ENCODE results near the gene TRIM4. TPM values are rescaled to one million over a fixed set of nuclear protein-coding genes. Genes with fewer than 3 reads are reported as not detected.

The TRIM4 gene
- total RNA-seq, 2 donors from 2014 or later: 10.5 to 13.2 TPM

GRCh38 chr7:99910976-99911375 lies 8.4 kb downstream of the TRIM4 start:
- no peak overlapping the region for H3K4me3 Mint-ChIP-seq
- TF ChIP-seq, protein P1, sequence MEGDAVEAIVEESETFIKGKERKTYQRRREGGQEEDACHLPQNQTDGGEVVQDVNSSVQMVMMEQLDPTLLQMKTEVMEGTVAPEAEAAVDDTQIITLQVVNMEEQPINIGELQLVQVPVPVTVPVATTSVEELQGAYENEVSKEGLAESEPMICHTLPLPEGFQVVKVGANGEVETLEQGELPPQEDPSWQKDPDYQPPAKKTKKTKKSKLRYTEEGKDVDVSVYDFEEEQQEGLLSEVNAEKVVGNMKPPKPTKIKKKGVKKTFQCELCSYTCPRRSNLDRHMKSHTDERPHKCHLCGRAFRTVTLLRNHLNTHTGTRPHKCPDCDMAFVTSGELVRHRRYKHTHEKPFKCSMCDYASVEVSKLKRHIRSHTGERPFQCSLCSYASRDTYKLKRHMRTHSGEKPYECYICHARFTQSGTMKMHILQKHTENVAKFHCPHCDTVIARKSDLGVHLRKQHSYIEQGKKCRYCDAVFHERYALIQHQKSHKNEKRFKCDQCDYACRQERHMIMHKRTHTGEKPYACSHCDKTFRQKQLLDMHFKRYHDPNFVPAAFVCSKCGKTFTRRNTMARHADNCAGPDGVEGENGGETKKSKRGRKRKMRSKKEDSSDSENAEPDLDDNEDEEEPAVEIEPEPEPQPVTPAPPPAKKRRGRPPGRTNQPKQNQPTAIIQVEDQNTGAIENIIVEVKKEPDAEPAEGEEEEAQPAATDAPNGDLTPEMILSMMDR (conservative IDR thresholded peaks at IDR 0.05): no peak

DNA sequence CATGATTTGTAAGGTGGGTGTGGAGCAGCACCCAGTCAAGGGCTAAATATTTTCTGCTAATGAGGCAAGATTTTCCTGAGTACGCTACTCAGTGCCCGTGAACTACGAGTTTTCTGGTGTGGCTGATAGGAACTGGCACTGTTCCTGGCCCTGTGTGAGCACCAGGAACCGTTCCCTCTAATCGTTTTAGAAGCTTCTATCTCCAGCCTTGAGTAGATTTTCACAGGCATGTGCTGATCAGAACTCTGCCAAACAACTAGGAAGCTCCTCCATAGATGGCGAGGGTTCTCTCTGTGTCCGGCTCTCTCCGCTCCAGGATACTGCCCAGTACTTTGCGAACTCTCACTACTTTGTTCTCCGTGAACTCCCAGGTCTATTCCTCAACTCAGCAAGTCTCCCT lies 17.7 kb downstream of the TRIM4 start:
- WGBS, 2 experiments (ENCODE audit: insufficient coverage in 1 of 2, insufficient read length in 1 of 2): 96% methylated on average over 10 of the region's 10 CpGs
- Histone ChIP-seq H3K27me3 (ENCODE audit: control insufficient read depth, insufficient read depth, low read length, poor library complexity, severe bottlenecking) (no peaks in the 10 kb centered on the region), H3K27ac (ENCODE audit: low read depth, low read length) (no peak overlapping the region), H3K9me3 (ENCODE audit: control insufficient read depth, low read length) (no peaks in the 10 kb centered on the region), H3K4me3 (ENCODE audit: low read length) (no peak overlapping the region), H3K9ac (ENCODE audit: extremely low read depth, low read length, poor library complexity, severe bottlenecking) (no peak overlapping the region), H3K4me1 (ENCODE audit: control insufficient read depth, insufficient read depth, low read length) (no peaks in the 10 kb centered on the region), H3K36me3 (ENCODE audit: control insufficient read depth, insufficient read depth, low read length) (peaks cover 54% of the 10 kb centered on the region)
- no peak overlapping the region for H3K27ac Mint-ChIP-seq
- DNase-seq: no peak
- peaks cover 49% of the 10 kb centered on the region for H3K36me3 Mint-ChIP-seq (ENCODE audit: low read depth)
- no peak overlapping the region for H3K4me3 Mint-ChIP-seq
- H3K4me1 Mint-ChIP-seq: peaks cover under 1% of the 10 kb centered on the region
- H3K27me3 Mint-ChIP-seq (ENCODE audit: insufficient read depth): no peaks in the 10 kb centered on the region
- TF ChIP-seq, protein P1 (conservative IDR thresholded peaks at IDR 0.05): no peak
- H3K9me3 Mint-ChIP-seq: no peaks in the 10 kb centered on the region

More at GRCh38 chr7:99910976-99911375, 8.4 kb downstream of the TRIM4 start:
- Histone ChIP-seq H3K27me3 (ENCODE audit: control insufficient read depth, insufficient read depth, low read length, poor library complexity, severe bottlenecking) (no peaks in the 10 kb centered on the region), H3K4me3 (ENCODE audit: low read length) (no peak overlapping the region), H3K4me1 (ENCODE audit: control insufficient read depth, insufficient read depth, low read length) (no peaks in the 10 kb centered on the region), H3K27ac (ENCODE audit: low read depth, low read length) (no peak overlapping the region), H3K9ac (ENCODE audit: extremely low read depth, low read length, poor library complexity, severe bottlenecking) (no peak overlapping the region), H3K9me3 (ENCODE audit: control insufficient read depth, low read length) (peaks cover 8% of the 10 kb centered on the region), H3K36me3 (ENCODE audit: control insufficient read depth, insufficient read depth, low read length) (peaks cover 33% of the 10 kb centered on the region)
- Mint-ChIP-seq H3K36me3 (ENCODE audit: low read depth) (peaks cover 22% of the 10 kb centered on the region), H3K27me3 (ENCODE audit: insufficient read depth) (no peaks in the 10 kb centered on the region), H3K4me1 (peaks cover 9% of the 10 kb centered on the region), H3K27ac (no peak overlapping the region), H3K9me3 (no peaks in the 10 kb centered on the region)
- WGBS, 2 experiments (ENCODE audit: insufficient coverage in 1 of 2, insufficient read length in 1 of 2): 93 to 100% methylated on average over 1 to 2 of the region's 2 CpGs
- DNase-seq: no peak

DNA sequence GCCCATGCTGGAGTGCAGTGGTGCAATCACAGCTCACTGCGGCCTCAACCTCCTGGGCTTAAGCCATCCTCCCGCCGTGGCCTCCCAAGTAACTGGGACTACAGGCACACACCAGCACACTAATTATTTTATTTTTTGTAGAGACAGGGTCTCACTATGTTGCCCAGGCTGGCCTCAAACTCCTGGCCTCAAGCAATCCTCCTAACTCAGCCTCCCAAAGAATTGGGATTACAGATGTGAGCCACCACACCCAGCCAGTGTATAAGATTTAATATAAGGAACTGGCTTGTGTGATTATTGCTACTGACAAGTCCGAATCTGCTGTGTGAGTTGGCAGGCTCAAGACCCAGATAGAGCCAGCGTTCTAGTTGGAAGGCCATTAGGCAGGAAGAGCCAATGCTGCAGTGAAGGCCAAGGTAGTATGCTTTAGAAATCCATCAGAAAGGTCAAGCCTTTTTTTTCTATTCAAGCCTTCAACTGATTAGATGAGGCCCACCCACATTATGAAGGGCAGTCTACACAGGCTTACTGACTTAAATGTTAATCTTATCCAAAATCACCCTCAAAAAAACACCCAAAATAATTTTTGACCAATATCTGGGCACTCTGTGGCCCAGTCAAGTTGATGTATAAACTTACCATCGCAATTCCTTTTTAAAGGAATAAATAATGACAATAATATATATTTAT lies 19.4 kb downstream of the TRIM4 start:
- peaks cover 41% of the 10 kb centered on the region for H3K36me3 Mint-ChIP-seq (ENCODE audit: low read depth)
- WGBS, 2 experiments (ENCODE audit: insufficient coverage in 1 of 2, insufficient read length in 1 of 2): 94 to 95% methylated on average over 2 to 5 of the region's 6 CpGs
- DNase-seq: no peak
- peaks cover 3% of the 10 kb centered on the region for H3K4me1 Mint-ChIP-seq
- H3K27me3 Mint-ChIP-seq (ENCODE audit: insufficient read depth): no peaks in the 10 kb centered on the region
- Histone ChIP-seq H3K9me3 (ENCODE audit: control insufficient read depth, low read length) (no peaks in the 10 kb centered on the region), H3K27ac (ENCODE audit: low read depth, low read length) (no peak overlapping the region), H3K4me3 (ENCODE audit: low read length) (no peak overlapping the region), H3K4me1 (ENCODE audit: control insufficient read depth, insufficient read depth, low read length) (no peaks in the 10 kb centered on the region), H3K36me3 (ENCODE audit: control insufficient read depth, insufficient read depth, low read length) (peaks cover 43% of the 10 kb centered on the region), H3K27me3 (ENCODE audit: control insufficient read depth, insufficient read depth, low read length, poor library complexity, severe bottlenecking) (no peaks in the 10 kb centered on the region), H3K9ac (ENCODE audit: extremely low read depth, low read length, poor library complexity, severe bottlenecking) (no peak overlapping the region)
- no peak overlapping the region for H3K27ac Mint-ChIP-seq
- TF ChIP-seq, protein P1 (conservative IDR thresholded peaks at IDR 0.05): no peak
- no peak overlapping the region for H3K4me3 Mint-ChIP-seq
- no peaks in the 10 kb centered on the region for H3K9me3 Mint-ChIP-seq

Measured in endodermal cell (in vitro differentiated cells).